Neural progenitor cell (in vitro differentiated cells): Measurements from ENCODE around the gene SCART1.

Experiments
- CTCF ChIP-seq: fragments of 200-600 bp; sonication (generic); IDR thresholded peaks from 2 replicates; pipeline ENCODE4 v1.5.1; 2017; ENCODE audit warnings: antibody characterized with exemption, mild to moderate bottlenecking
- EZH2 ChIP-seq: fragments of 200-600 bp; sonication (generic); IDR thresholded peaks from 2 replicates; pipeline ENCODE4 v1.6.1; 2017; ENCODE audit warnings: antibody characterized with exemption, mild to moderate bottlenecking, moderate library complexity
- EZH2phosphoT487 ChIP-seq: fragments of 200-600 bp; sonication (generic); IDR thresholded peaks from 2 replicates; pipeline ENCODE4 v1.6.1; 2017; ENCODE audit warnings: antibody characterized with exemption

GRCh38 chr10:133456041-133456951, 2.6 kb downstream of the SCART1 start:
- TF ChIP-seq CTCF (no peak), EZH2 (no peak), EZH2phosphoT487 (no peak)
